OCI-M2 (cell line): ENCODE results near the gene ZDHHC7.
"Not testable (repeated sequence)": the region's sequence is repeated elsewhere in the genome, so short reads cannot be mapped to it uniquely, and the experiment has no call there.

Experiments used
- DNase-seq: peaks from one replicate; lab custom pipeline; 2025; ENCODE audit not compliant: unreplicated experiment; lab: John Stamatoyannopoulos, UW

Gene ZDHHC7

DNA sequence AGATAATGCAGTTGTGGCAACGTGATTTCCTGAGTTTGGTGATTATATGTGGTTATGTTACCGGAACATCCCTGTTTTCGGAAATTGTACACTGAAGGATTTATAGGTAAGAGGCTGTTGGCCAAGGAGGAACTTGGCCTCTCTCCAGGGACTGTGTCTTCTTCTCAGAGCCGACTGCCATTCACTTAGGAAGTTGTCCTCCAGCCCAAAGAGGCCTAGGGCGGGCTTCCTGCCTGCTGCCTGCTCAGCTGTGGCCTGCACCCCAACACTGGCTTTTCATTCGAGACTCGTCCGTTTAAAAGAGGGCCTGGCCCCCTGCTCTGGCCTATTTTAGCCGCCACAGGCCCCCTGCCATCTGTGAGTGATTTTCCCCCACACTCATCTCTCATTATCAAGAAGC, 64.3 kb downstream of the ZDHHC7 start:
- DNase-seq, result no peak

GRCh38 chr16:84943620-84944019, 67.7 kb downstream of the ZDHHC7 start:
- no peak for DNase-seq

DNA sequence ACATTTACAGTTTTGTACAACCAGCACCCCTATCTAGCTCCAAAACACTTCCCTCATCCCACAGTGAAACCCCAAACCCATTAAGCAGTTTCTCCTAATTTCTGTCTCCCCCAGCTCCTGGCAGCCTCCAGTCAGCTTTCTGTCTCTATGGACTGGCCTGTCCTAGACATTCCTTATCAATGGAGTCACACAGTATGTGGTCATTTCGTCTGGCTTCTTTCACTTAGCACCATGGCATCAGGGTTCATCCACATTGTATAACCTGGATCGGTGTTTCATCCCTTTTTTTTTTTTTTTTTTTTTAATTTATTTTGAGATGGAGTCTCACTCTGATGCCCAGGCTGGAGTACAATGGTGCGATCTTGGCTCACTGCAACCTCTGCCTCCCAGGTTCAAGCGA, 68.5 kb downstream of the ZDHHC7 start:
- no peak for DNase-seq

GRCh38 chr16:84941921-84942320, 69.4 kb downstream of the ZDHHC7 start:
- no peak for DNase-seq

DNA sequence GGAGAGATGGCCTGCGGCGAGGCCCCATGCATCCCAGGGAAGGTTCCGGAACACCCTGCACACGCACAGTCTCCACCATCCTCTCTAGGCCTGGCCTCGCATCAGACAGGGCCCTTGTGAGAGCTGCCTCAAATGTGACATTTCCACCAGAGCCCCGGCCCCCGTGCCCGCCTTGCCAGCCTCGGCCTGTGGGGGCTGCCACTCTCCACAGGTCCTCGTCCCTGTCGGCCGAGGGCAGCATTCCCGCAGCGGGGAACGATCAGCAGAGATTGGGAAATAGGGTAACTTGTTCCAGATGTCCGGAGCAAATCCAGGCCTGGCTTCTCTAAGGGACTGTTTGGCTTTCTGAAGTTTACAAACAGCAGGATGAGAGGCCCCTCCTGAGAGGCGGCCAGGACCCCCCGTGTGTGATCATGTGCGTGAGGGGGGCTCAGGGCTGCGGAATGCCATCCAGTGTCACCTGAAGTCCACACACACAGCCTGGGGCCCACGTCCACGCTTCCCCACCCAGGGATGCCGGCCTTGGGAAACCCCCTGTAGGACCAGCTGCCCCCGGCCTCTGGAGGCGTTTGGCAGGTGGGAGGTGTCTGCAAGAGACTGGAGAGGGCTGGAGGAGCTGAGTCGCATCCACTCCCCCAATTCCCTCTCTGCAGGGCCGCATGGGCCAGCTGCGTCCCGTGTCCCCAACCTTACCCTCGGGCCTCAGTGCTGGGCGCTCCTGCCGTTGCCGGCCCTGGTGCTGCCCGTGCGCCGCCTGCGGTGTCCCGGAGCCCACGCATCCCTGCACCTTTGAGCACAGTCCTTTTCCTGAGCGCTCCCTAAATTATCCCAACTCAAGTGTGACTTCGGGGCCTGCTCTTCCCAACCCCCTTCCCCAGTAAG, 70.4 kb downstream of the ZDHHC7 start:
- no peak for DNase-seq

- DNase-seq, result not testable (repeated sequence)
These were observed 72.7 kb downstream of the ZDHHC7 start for GRCh38 chr16:84938616-84939015.

- DNase-seq, result no peak
These were observed 73.9 kb downstream of the ZDHHC7 start for GRCh38 chr16:84937196-84938005.

- DNase-seq, result no peak
These were observed 77.3 kb downstream of the ZDHHC7 start for GRCh38 chr16:84933774-84934631.

DNA sequence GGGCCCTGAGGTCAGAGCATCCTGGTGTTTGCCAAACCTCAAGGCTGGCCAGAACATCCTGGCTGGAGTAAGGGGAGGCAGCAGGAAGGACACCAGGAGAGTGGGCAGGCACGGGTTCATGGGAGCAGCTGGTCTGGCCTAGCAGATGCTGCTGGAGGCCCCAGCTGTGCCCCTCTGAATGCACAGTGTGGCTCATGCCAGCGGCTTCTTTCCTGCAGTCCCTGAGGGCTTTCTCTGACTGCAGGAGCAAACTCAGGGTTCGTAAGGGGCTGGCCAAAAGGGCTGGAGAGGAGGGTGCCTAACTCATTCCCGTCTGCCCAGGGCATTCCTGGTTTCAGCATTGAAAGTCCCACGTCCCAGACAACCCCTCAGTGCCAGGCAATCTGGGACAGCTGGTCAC, 78.7 kb downstream of the ZDHHC7 start:
- DNase-seq, result no peak

DNA sequence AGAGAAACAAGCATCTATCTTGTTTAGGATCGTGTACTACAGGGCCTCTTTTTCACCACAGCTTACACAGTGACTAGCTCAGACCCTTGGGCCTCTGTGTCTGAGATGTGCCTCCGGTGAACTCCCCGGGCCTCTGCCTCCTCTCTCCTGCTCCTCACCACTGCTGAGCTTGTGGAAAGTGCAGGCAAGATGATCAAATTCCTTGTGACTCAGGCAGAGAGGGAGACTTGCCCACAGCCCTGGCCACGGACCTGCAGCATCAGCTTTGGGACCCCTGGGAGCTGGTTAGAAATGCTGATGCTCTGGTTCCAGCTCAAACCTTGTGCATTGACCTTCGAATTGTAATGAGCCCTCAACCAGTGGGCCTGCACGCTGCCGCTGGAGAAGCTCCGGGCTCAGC, 79.8 kb downstream of the ZDHHC7 start:
- no peak for DNase-seq

GRCh38 chr16:84931107-84931494, 80.2 kb downstream of the ZDHHC7 start:
- no peak for DNase-seq

DNA sequence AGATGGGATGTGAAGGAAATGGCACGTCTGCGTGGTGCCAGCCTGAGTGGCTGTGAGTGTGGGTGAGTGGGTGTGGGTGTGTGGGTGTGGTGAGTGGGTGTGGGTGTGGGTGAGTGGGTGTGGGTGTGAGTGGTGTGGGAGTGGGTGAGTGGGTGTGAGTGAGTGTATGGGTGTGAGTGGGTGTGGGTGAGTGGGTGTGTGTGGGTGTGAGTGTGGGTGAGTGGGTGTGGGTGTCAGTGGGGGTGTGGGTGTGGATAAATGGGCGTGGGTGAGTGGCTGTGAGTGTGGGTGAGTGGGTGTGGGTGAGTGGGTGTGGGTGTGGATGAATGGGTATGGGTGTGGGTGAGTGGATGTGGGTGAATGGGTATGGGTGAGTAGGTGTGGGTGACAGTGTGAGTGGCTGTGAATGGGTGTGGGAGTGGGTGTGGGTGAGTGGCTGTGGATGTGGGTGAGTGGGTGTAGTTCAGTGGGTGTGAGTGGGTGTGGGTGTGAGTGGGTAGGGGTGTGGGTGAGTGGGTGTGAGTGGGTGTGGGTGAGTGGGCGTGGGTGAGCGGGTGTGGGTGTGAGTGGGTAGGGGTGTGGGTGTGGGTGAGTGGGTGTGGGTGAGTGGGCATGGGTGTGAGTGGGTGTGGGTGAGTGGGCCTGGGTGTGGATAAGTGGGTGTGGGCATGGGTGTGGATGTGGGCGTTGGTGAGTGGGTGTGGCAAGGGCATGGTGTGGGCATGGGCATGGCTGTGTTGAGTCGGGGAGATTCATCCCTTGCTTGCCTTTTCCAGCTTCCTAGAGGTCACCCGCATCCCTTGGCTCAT, 80.8 kb downstream of the ZDHHC7 start:
- no peak for DNase-seq

- DNase-seq, result no peak
These were observed 81.7 kb downstream of the ZDHHC7 start for GRCh38 chr16:84929421-84930297.

DNA sequence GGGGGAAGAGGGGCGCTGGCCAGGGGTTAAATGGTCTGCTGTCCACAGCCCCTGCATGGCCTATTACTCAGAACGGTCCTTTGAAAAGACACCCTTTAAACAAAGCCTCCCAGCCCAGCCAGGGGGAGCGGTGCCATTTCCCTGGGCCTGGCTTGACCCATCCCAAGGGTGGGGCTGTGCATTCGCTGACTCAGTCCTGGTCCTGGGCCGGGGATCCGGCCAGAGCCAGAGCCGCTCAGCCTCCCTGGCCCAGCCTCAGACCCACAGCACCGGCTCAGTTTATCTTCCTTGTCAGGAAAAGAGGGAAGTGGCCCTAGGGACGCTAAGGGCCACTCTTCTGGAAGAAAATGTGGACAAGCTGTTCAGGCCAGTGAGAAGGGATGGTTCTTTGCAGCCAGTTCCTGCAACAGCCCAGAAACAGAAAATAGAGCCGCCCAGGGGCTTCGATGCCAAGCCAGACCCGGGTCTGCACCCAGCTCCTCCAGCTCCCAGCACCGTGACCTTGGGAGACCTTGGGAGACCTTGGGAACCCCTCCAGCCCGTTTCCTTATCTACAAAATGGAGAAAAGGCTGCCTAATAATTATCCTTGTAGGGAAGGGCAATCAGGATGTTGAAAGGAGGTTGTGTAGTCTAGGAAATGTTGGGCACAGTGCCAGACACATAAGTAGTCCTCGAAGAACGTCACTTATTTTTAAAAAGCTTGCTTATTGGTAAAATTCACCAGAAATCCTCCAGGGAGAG, 82.5 kb downstream of the ZDHHC7 start:
- DNase-seq, result no peak

- no peak for DNase-seq
These were observed 83.4 kb downstream of the ZDHHC7 start for GRCh38 chr16:84927621-84928591.

- DNase-seq, result no peak
These were observed 84.9 kb downstream of the ZDHHC7 start for GRCh38 chr16:84926462-84926861.

GRCh38 chr16:84925773-84926372, 85.5 kb downstream of the ZDHHC7 start:
- DNase-seq, result no peak
